Stimulated activated CD8-positive, alpha-beta memory T cell treated with anti-CD3 and anti-CD28 coated beads, Interleukin-7, amount 100 ng/mL, for 48 hours (primary cell): Measurements from ENCODE around the gene KSR1.
A peak's percentile ranks its signal among the peaks of the same experiment; 100 is the strongest.

ENCODE experiments used
- DNase-seq, 2 donors: peaks; one replicate each; pipeline ENCODE4 v3.0.0-alpha.2; 2020; ENCODE audit warnings: low read depth in 1 of 2; ENCODE audit errors: extremely low read depth in 1 of 2

Gene KSR1

GRCh38 chr17:27547301-27547683 lies 91.0 kb downstream of the KSR1 start:
- no peak for DNase-seq

GRCh38 chr17:27548369-27548768 lies 92.1 kb downstream of the KSR1 start:
- DNase-seq: no peak

- no peak for DNase-seq
These were observed 93.1 kb downstream of the KSR1 start for GRCh38 chr17:27549251-27549893.

- no peak for DNase-seq
These were observed 94.2 kb downstream of the KSR1 start for GRCh38 chr17:27550291-27550930.

- DNase-seq: no peak
These were observed 94.8 kb downstream of the KSR1 start for GRCh38 chr17:27550974-27551505.

- no peak for DNase-seq
These were observed 95.5 kb downstream of the KSR1 start for GRCh38 chr17:27551701-27552248.

GRCh38 chr17:27552276-27552732 lies 96.1 kb downstream of the KSR1 start:
- DNase-seq: no peak

GRCh38 chr17:27553019-27553511 lies 96.8 kb downstream of the KSR1 start:
- no peak for DNase-seq

- DNase-seq: no peak
These were observed 97.9 kb downstream of the KSR1 start for GRCh38 chr17:27554152-27554551.

GRCh38 chr17:27554911-27555310 lies 98.7 kb downstream of the KSR1 start:
- DNase-seq: no peak

GRCh38 chr17:27555339-27555738 lies 99.1 kb downstream of the KSR1 start:
- no peak for DNase-seq

- DNase-seq: no peak
These were observed 102.1 kb downstream of the KSR1 start for GRCh38 chr17:27558341-27558740.

- DNase-seq: no peak
These were observed 102.7 kb downstream of the KSR1 start for GRCh38 chr17:27558842-27559505.

- DNase-seq: no peak
These were observed 103.5 kb downstream of the KSR1 start for GRCh38 chr17:27559506-27560481.

GRCh38 chr17:27560668-27561067 lies 104.4 kb downstream of the KSR1 start:
- no peak for DNase-seq

- DNase-seq: no peak
These were observed 106.7 kb downstream of the KSR1 start for GRCh38 chr17:27562777-27563455.

GRCh38 chr17:27563532-27563931 lies 107.3 kb downstream of the KSR1 start:
- DNase-seq: no peak

GRCh38 chr17:27564463-27564862 lies 108.2 kb downstream of the KSR1 start:
- no peak for DNase-seq

- DNase-seq: peak; percentile 18 to 82
These were observed 109.8 kb downstream of the KSR1 start for GRCh38 chr17:27565874-27566670.
